ENCODE data around the gene SEMG1. TPM values are rescaled to one million over a fixed set of nuclear protein-coding genes. Genes with fewer than 3 reads are reported as not detected.

The SEMG1 gene
- total and polyA plus RNA-seq, 2 of the 8 experiments (the other 6 are each of a cell fraction or from before 2014, with no cell fraction given) = 3.0 to 5.8 TPM

DNA sequence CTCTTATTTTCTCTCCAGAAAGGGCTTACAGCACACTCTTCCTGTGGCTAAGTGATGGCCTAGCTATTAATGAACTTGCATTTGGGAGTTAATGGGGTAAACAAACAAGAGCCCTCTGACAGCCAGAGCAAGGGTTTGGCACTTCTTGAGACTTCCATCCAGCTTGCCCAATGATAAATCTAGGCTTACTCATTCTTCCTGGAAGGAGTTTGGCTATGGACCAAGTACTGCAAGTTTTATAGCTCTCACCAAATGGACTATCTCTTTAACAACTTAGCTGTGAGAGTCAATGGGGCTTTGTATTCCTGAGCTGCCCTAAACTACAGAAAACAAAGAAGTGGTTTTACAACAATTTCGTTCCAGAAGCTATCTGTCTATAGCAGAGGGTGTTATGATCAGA is 48.9 kb upstream of the SEMG1 start:
- H3K18ac ChIP-seq (ENCODE audit: extremely low read depth, low read length) = no peak overlapping the region
- POLR2A ChIA-PET (ENCODE audit: partially characterized antibody) = no interaction called here
- H3K27me3 ChIP-seq (replicated peaks in 1 of 4; ENCODE audit: control insufficient read depth in 3 of 4, extremely low read depth in 1 of 4, insufficient read depth in 3 of 4, low read length in 3 of 4) = peaks cover 0 to 1% (median 0%) of the 10 kb centered on the region in 4 experiments; a peak in 1 of 7 replicates
- H3K36me3 ChIP-seq (ENCODE audit: control insufficient read depth in 2 of 4, insufficient read depth in 4 of 4, low read length in 3 of 4) = no peaks in the 10 kb centered on the region
- H2BK12ac ChIP-seq (ENCODE audit: low read depth, low read length) = no peak overlapping the region
- no peak overlapping the region for H3K9ac ChIP-seq (replicated peaks in 1 of 4; ENCODE audit: extremely low read depth in 1 of 4, low read depth in 3 of 4, low read length in 3 of 4)
- H4K91ac ChIP-seq (replicated peaks; ENCODE audit: insufficient read length, low read length) = no peak overlapping the region
- no peaks in the 10 kb centered on the region for H3K79me2 ChIP-seq (ENCODE audit: control insufficient read depth in 1 of 2, insufficient read depth in 2 of 2, low read length in 2 of 2)
- H2BK5ac ChIP-seq (ENCODE audit: low read depth, low read length) = no peak overlapping the region
- no peak overlapping the region for H3K4ac ChIP-seq (replicated peaks; ENCODE audit: insufficient read length, low read depth, low read length)
- no peak overlapping the region for H2BK120ac ChIP-seq (replicated peaks; ENCODE audit: low read depth, low read length)
- CTCF ChIA-PET (ENCODE audit: partially characterized antibody) = interaction anchor here (0.7 to 1.8 kb wide), 2 partner anchors 19 to 72 kb away, joined by 4 to 14 read pairs; no protein-coding TSS in a partner anchor
- H3K4me2 ChIP-seq (ENCODE audit: insufficient read depth in 1 of 2, low read depth in 2 of 2, low read length in 2 of 2) = no peak overlapping the region
- H3K4me3 ChIP-seq (ENCODE audit: extremely low read depth in 1 of 4, insufficient read depth in 2 of 4, low read depth in 3 of 4, low read length in 4 of 4) = no peak overlapping the region
- no peak overlapping the region for H3K23ac ChIP-seq (ENCODE audit: insufficient read length)
- H4K20me1 ChIP-seq (replicated peaks in 1 of 2; ENCODE audit: control insufficient read depth in 1 of 2, insufficient read depth in 2 of 2, low read length in 2 of 2) = no peaks in the 10 kb centered on the region
- peaks cover 2 to 4% of the 10 kb centered on the region in 2 experiments; a peak in 2 of 4 replicates for H3K9me3 ChIP-seq (ENCODE audit: insufficient read depth in 2 of 2, low read depth in 1 of 2, low read length in 1 of 2)
- no peak overlapping the region for H2AK5ac ChIP-seq (ENCODE audit: low read depth, low read length)
- H3K79me1 ChIP-seq (ENCODE audit: low read depth, low read length) = no peaks in the 10 kb centered on the region
- TF ChIP-seq CBX8 (IDR thresholded peaks at IDR 0.05; ENCODE audit: borderline replicate concordance, low read depth, low read length) (no peak), GTF2F1 (IDR thresholded peaks at IDR 0.05; ENCODE audit: borderline replicate concordance, low read depth, low read length) (no peak), NANOG (IDR thresholded peaks at IDR 0.05; ENCODE audit: insufficient read depth, low read depth, low read length, poor library complexity, severe bottlenecking) (no peak), KDM5A (IDR thresholded peaks at IDR 0.05; ENCODE audit: low read length) (no peak), NRF1 (IDR thresholded peaks at IDR 0.05; ENCODE audit: low read depth, low read length) (no peak), SP2 (IDR thresholded peaks at IDR 0.05; ENCODE audit: low read length) (no peak), CHD1 (IDR thresholded peaks at IDR 0.05; ENCODE audit: low read depth, low read length) (no peak), TEAD4 (IDR thresholded peaks at IDR 0.05; ENCODE audit: low read depth, low read length) (no peak), ZNF274 (IDR thresholded peaks at IDR 0.05; ENCODE audit: borderline replicate concordance, extremely low read depth, low read length) (no peak)
- no peak overlapping the region for H2BK20ac ChIP-seq (ENCODE audit: low read length)
- no peaks in the 10 kb centered on the region for H3K4me1 ChIP-seq (replicated peaks in 1 of 4; ENCODE audit: control insufficient read depth in 3 of 4, insufficient read depth in 4 of 4, low read length in 3 of 4)
- H3K27ac ChIP-seq (ENCODE audit: low read depth, low read length) = no peak overlapping the region
- DNase-seq (ENCODE audit: low read depth in 1 of 2, low spot score in 2 of 2) = no peak
- no peak overlapping the region for H2BK15ac ChIP-seq (ENCODE audit: low read length)
- no peak overlapping the region for H4K5ac ChIP-seq (ENCODE audit: insufficient read length, low read depth, low read length)
- no peak for FAIRE-seq
- no peaks in the 10 kb centered on the region for H3K23me2 ChIP-seq (ENCODE audit: low read depth, low read length)
- WGBS, 2 experiments (ENCODE audit: extremely low coverage in 1 of 2, insufficient coverage in 1 of 2, insufficient read length in 1 of 2, insufficient replicate concordance in 2 of 2, low coverage in 1 of 2, low lambda C conversion rate in 2 of 2, missing lambda C conversion rate in 1 of 2) = 72% methylated on average over 1 of the region's 1 CpG; no CpG with 5 or more reads in 1 of the 2 experiments
- no peak overlapping the region for H3K56ac ChIP-seq (replicated peaks; ENCODE audit: insufficient read length, low read depth, low read length)
- no peak overlapping the region for H2AFZ ChIP-seq (ENCODE audit: low read length)
- H3K14ac ChIP-seq (ENCODE audit: insufficient read length) = no peak overlapping the region
- no peak overlapping the region for H4K8ac ChIP-seq (ENCODE audit: extremely low read depth, insufficient read depth, low read length)

All from H1 (cell line).